ENCODE results near the gene C14orf180.
A peak's percentile ranks its signal among the peaks of the same experiment; 100 is the strongest.

C14orf180 gene

GRCh38 chr14:104550861-104551728, 28.5 kb upstream of the C14orf180 start:
- DNase-seq, result no peak

- DNase-seq, result no peak
Observed at GRCh38 chr14:104551851-104552737, 27.5 kb upstream of the C14orf180 start.

- DNase-seq, result no peak
Observed at GRCh38 chr14:104552738-104553125, 26.8 kb upstream of the C14orf180 start.

GRCh38 chr14:104553166-104554087, 26.1 kb upstream of the C14orf180 start:
- no peak for DNase-seq

GRCh38 chr14:104554088-104554607, 25.4 kb upstream of the C14orf180 start:
- DNase-seq, result no peak

GRCh38 chr14:104554608-104555429, 24.7 kb upstream of the C14orf180 start:
- DNase-seq, result no peak

GRCh38 chr14:104555430-104556255, 23.9 kb upstream of the C14orf180 start:
- no peak for DNase-seq

GRCh38 chr14:104556256-104557021, 23.1 kb upstream of the C14orf180 start:
- no peak for DNase-seq

GRCh38 chr14:104557086-104557485, 22.5 kb upstream of the C14orf180 start:
- no peak for DNase-seq

- DNase-seq, result no peak
Observed at GRCh38 chr14:104557766-104558165, 21.8 kb upstream of the C14orf180 start.

- no peak for DNase-seq
Observed at GRCh38 chr14:104558231-104559027, 21.1 kb upstream of the C14orf180 start.

- DNase-seq, result no peak
Observed at GRCh38 chr14:104559028-104559803, 20.3 kb upstream of the C14orf180 start.

GRCh38 chr14:104559804-104560585, 19.6 kb upstream of the C14orf180 start:
- no peak for DNase-seq

- no peak for DNase-seq
Observed at GRCh38 chr14:104560586-104560945, 19.0 kb upstream of the C14orf180 start.

- DNase-seq, result peak; percentile 61
Observed at GRCh38 chr14:104561124-104561557, 18.4 kb upstream of the C14orf180 start.

GRCh38 chr14:104561632-104562495, 17.7 kb upstream of the C14orf180 start:
- DNase-seq, result no peak
